GM12891 (cell line): ENCODE data around the gene GLIS2.

Experiments used
- DNase-seq: peaks from one replicate; pipeline ENCODE4 v3.0.0; 2011; ENCODE audit warnings: low spot score; ENCODE audit not compliant: insufficient read length
- FAIRE-seq: peaks from 2 replicates; lab custom pipeline; 2011; peaks lifted over from hg19 to GRCh38; lab: Jason Lieb, UNC
- PAX5 ChIP-seq: IDR thresholded peaks from 2 replicates; pipeline ENCODE4 v1.6.1; 2011; ENCODE audit warnings: low read length, moderate library complexity, mild to moderate bottlenecking; ENCODE audit not compliant: insufficient read depth, severe bottlenecking
- POLR2A ChIP-seq: IDR thresholded peaks from 2 replicates; pipeline ENCODE4 v1.6.1; 2011; ENCODE audit warnings: low read depth, low read length, control low read depth
- POLR2AphosphoS5 ChIP-seq: IDR thresholded peaks from 2 replicates; pipeline ENCODE4 v1.6.1; 2011; ENCODE audit warnings: low read depth, low read length, control low read depth
- POU2F2 ChIP-seq: IDR thresholded peaks from 2 replicates; pipeline ENCODE4 v1.6.1; 2011; ENCODE audit warnings: low read depth, mild to moderate bottlenecking, control low read depth, low read length, moderate library complexity
- SPI1 ChIP-seq: IDR thresholded peaks from 2 replicates; pipeline ENCODE4 v1.6.1; 2011; ENCODE audit warnings: low read depth, low read length, control low read depth
- TAF1 ChIP-seq: IDR thresholded peaks from 2 replicates; pipeline ENCODE4 v1.6.1; 2011; ENCODE audit warnings: low read depth, low read length, control low read depth

Gene GLIS2

GRCh38 chr16:4350365-4350786 lies 34.5 kb downstream of the GLIS2 start:
- FAIRE-seq (no peak), DNase-seq (no peak)
- TF ChIP-seq POLR2A (no peak), PAX5 (no peak), POU2F2 (no peak), POLR2AphosphoS5 (no peak), SPI1 (no peak), TAF1 (no peak)

GRCh38 chr16:4350787-4351659 lies 35.2 kb downstream of the GLIS2 start, which contains the start of gene PAM16:
PAM16 (minus strand) TSS chr16:4351321; CDS start chr16:4351234, 87 bp downstream.
- DNase-seq = peak; percentile 97
- FAIRE-seq = peak; percentile 96
- no peak for TF ChIP-seq POU2F2
- TF ChIP-seq SPI1 = 0 out of 2 replicates have a peak, but pooled peaks have one; percentile 17
- peak; percentile 77 for TF ChIP-seq POLR2AphosphoS5
- no peak for TF ChIP-seq TAF1
- TF ChIP-seq POLR2A = peak; percentile 70
- no peak for TF ChIP-seq PAX5

- FAIRE-seq = no peak
- no peak for DNase-seq
- no peak for TF ChIP-seq POU2F2
- TF ChIP-seq SPI1 = no peak
- no peak for TF ChIP-seq POLR2A
- no peak for TF ChIP-seq POLR2AphosphoS5
- TF ChIP-seq PAX5 = no peak
- no peak for TF ChIP-seq TAF1
Observed at GRCh38 chr16:4351880-4352279, 36.0 kb downstream of the GLIS2 start.

- TF ChIP-seq POLR2AphosphoS5 (no peak), POU2F2 (no peak), SPI1 (no peak), POLR2A (no peak), TAF1 (no peak), PAX5 (no peak)
- no peak for FAIRE-seq
- DNase-seq = no peak
Observed at GRCh38 chr16:4352843-4353242, 37.0 kb downstream of the GLIS2 start.

GRCh38 chr16:4353675-4354074 lies 37.8 kb downstream of the GLIS2 start:
- FAIRE-seq (no peak), DNase-seq (no peak)
- TF ChIP-seq POLR2A = no peak
- no peak for TF ChIP-seq TAF1
- TF ChIP-seq POU2F2 = no peak
- TF ChIP-seq PAX5 = no peak
- no peak for TF ChIP-seq POLR2AphosphoS5
- no peak for TF ChIP-seq SPI1

- no peak for DNase-seq
- FAIRE-seq = no peak
- TF ChIP-seq POLR2AphosphoS5 (no peak), SPI1 (no peak), TAF1 (no peak), POU2F2 (no peak), PAX5 (no peak), POLR2A (no peak)
Observed at GRCh38 chr16:4354512-4355409, 38.9 kb downstream of the GLIS2 start.

- TF ChIP-seq PAX5 = no peak
- TF ChIP-seq SPI1 = no peak
- TF ChIP-seq TAF1 = no peak
- TF ChIP-seq POU2F2 = no peak
- no peak for TF ChIP-seq POLR2A
- TF ChIP-seq POLR2AphosphoS5 = no peak
- FAIRE-seq = no peak
- no peak for DNase-seq
Observed at GRCh38 chr16:4356820-4357219, 41.0 kb downstream of the GLIS2 start.

GRCh38 chr16:4358236-4358635 lies 42.4 kb downstream of the GLIS2 start:
- FAIRE-seq = no peak
- no peak for DNase-seq
- TF ChIP-seq POU2F2 (no peak), POLR2AphosphoS5 (no peak), TAF1 (no peak), SPI1 (no peak), POLR2A (no peak), PAX5 (no peak)
